Right atrium auricular region (tissue), 2 donors: ENCODE results near the gene FAM110D. TPM values are rescaled to one million over a fixed set of nuclear protein-coding genes. Genes with fewer than 3 reads are reported as not detected.

Source experiments
- DNase-seq: peaks from one replicate; pipeline ENCODE4 v3.0.0-alpha.2; 2019; ENCODE audit warnings: low spot score
- H3K27ac ChIP-seq, 2 donors: fragments of 200-600 bp; sonication (generic); 1 replicate in 1 of 2; 2 replicates in 1 of 2; pipeline ENCODE4 v1.5.1; 2016 to 2019
- H3K27me3 ChIP-seq, 2 donors: fragments of 200-600 bp; sonication (generic); one replicate each; pipeline versions ENCODE4 v1.5.1 to v1.6.0; 2017 to 2019
- H3K36me3 ChIP-seq: fragments of 200-600 bp; sonication (generic); one replicate; pipeline ENCODE4 v1.5.1; 2016
- H3K4me1 ChIP-seq, 2 donors: fragments of 200-600 bp; sonication (generic); one replicate each; pipeline versions ENCODE4 v1.5.1 to v1.6.0; 2017 to 2019
- H3K4me3 ChIP-seq, 2 donors: fragments of 200-600 bp; sonication (generic); 1 replicate in 1 of 2; 2 replicates in 1 of 2; pipeline ENCODE4 v1.5.1; 2017 to 2019; ENCODE audit warnings: mild to moderate bottlenecking in 1 of 2, moderate library complexity in 1 of 2
- H3K9me3 ChIP-seq, 2 donors: fragments of 200-600 bp; sonication (generic); one replicate each; pipeline ENCODE4 v1.5.1; 2019
- total RNA-seq, 2 donors: library from RNA; depleted of rRNA; stranded (reverse); fragments of >200 nt; gene quantifications; one replicate each; pipeline ENCODE4 v1.1.0, GENCODE V29; 2016
- TF ChIP-seq, protein P1 (sequence below), 2 donors: fragments of 200-600 bp; sonication (generic); IDR thresholded peaks; one replicate each; pipeline ENCODE4 v1.5.1; 2019; ENCODE audit warnings: antibody characterized with exemption in 2 of 2

Gene FAM110D
- total RNA-seq, 2 donors from 2014 or later: 3.8 to 4.3 TPM

- Histone ChIP-seq H3K36me3 (no peaks in the 10 kb centered on the region), H3K9me3 (no peaks in the 10 kb centered on the region), H3K4me1 (no peaks in the 10 kb centered on the region), H3K27me3 (no peaks in the 10 kb centered on the region), H3K27ac (no peak overlapping the region), H3K4me3 (no peak overlapping the region)
- TF ChIP-seq, protein P1, sequence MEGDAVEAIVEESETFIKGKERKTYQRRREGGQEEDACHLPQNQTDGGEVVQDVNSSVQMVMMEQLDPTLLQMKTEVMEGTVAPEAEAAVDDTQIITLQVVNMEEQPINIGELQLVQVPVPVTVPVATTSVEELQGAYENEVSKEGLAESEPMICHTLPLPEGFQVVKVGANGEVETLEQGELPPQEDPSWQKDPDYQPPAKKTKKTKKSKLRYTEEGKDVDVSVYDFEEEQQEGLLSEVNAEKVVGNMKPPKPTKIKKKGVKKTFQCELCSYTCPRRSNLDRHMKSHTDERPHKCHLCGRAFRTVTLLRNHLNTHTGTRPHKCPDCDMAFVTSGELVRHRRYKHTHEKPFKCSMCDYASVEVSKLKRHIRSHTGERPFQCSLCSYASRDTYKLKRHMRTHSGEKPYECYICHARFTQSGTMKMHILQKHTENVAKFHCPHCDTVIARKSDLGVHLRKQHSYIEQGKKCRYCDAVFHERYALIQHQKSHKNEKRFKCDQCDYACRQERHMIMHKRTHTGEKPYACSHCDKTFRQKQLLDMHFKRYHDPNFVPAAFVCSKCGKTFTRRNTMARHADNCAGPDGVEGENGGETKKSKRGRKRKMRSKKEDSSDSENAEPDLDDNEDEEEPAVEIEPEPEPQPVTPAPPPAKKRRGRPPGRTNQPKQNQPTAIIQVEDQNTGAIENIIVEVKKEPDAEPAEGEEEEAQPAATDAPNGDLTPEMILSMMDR (IDR thresholded peaks at IDR 0.05): no peak
- DNase-seq: no peak
Observed at GRCh38 chr1:26184883-26185282, 26.0 kb downstream of the FAM110D start.

DNA sequence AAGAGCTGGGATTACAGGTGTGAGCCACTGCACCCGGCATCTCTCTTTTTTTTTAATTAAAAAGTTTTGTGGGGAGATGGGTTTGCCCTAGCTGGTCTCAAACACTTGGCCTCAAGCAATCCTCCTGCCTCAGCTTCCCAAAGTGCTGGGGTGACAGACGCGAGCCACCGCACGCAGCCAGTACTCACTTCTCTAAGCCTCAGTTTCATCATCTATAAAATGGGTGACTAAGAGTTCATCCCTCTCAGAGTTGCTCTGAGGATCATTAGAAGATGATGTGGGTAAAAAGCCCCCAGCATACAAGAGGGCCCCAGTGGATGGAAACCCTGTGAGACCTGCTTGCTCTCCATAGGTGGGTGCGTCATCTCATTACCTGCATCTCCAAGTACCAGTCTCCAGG lies 29.0 kb downstream of the FAM110D start:
- Histone ChIP-seq H3K27ac (no peak overlapping the region), H3K9me3 (no peaks in the 10 kb centered on the region), H3K4me1 (no peaks in the 10 kb centered on the region), H3K27me3 (no peaks in the 10 kb centered on the region), H3K36me3 (no peaks in the 10 kb centered on the region), H3K4me3 (no peak overlapping the region)
- no peak for DNase-seq
- TF ChIP-seq, protein P1 (IDR thresholded peaks at IDR 0.05): no peak

- H3K36me3 ChIP-seq: no peaks in the 10 kb centered on the region
Observed at GRCh38 chr1:26188477-26188876, 29.6 kb downstream of the FAM110D start.

GRCh38 chr1:26189331-26189730 lies 30.5 kb downstream of the FAM110D start:
- TF ChIP-seq, protein P1 (IDR thresholded peaks at IDR 0.05): no peak
- Histone ChIP-seq H3K4me1 (no peaks in the 10 kb centered on the region), H3K9me3 (no peaks in the 10 kb centered on the region), H3K4me3 (no peak overlapping the region), H3K36me3 (no peaks in the 10 kb centered on the region), H3K27me3 (no peaks in the 10 kb centered on the region), H3K27ac (no peak overlapping the region)
- no peak for DNase-seq

More at GRCh38 chr1:26188477-26188876, 29.6 kb downstream of the FAM110D start:
- H3K4me1 ChIP-seq: no peaks in the 10 kb centered on the region
- no peak overlapping the region for H3K27ac ChIP-seq
- H3K9me3 ChIP-seq: no peaks in the 10 kb centered on the region
- H3K27me3 ChIP-seq: no peaks in the 10 kb centered on the region
- no peak overlapping the region for H3K4me3 ChIP-seq
- TF ChIP-seq, protein P1 (IDR thresholded peaks at IDR 0.05): no peak
- DNase-seq: no peak

- TF ChIP-seq, protein P1 (IDR thresholded peaks at IDR 0.05): no peak
- H3K9me3 ChIP-seq: no peaks in the 10 kb centered on the region
- no peaks in the 10 kb centered on the region for H3K27me3 ChIP-seq
- no peak overlapping the region for H3K4me3 ChIP-seq
- DNase-seq: no peak
- no peaks in the 10 kb centered on the region for H3K36me3 ChIP-seq
- no peaks in the 10 kb centered on the region for H3K4me1 ChIP-seq
- H3K27ac ChIP-seq: no peak overlapping the region
Observed at GRCh38 chr1:26189751-26190275, 30.9 kb downstream of the FAM110D start.

GRCh38 chr1:26190373-26190987 lies 31.6 kb downstream of the FAM110D start, which contains the start of gene CATSPER4:
CATSPER4 (plus strand) TSS chr1:26190602; CDS start chr1:26190628, 26 bp downstream.
- Histone ChIP-seq H3K4me3 (no peak within 1 kb of the TSS), H3K36me3 (no peaks in the 10 kb centered on the region)
- DNase-seq: no peak

More at GRCh38 chr1:26190373-26190987, 31.6 kb downstream of the FAM110D start, which contains the start of gene CATSPER4:
- H3K9me3 ChIP-seq: no peaks in the 10 kb centered on the region
- no peaks in the 10 kb centered on the region for H3K27me3 ChIP-seq
- H3K4me1 ChIP-seq: no peaks in the 10 kb centered on the region
- TF ChIP-seq, protein P1 (IDR thresholded peaks at IDR 0.05): peak in 1 of 2 donors; percentile 22
- H3K27ac ChIP-seq: no peak within 1 kb of the TSS
